Skin epidermis (tissue), 12 donors: ENCODE data around the gene TBC1D5.

Source experiments
- H3K27ac ChIP-seq, 21 experiments: fragments of 200-600 bp; sonication (generic) in 11 of 21; one replicate each; pipeline ENCODE4 v1.5.0; 2020; ENCODE audit warnings: mild to moderate bottlenecking in 3 of 21, inconsistent platforms in 2 of 21, moderate library complexity in 2 of 21
- H3K4me3 ChIP-seq, 7 experiments: fragments of 200-600 bp; sonication (generic) in 2 of 7; one replicate each; pipeline ENCODE4 v1.5.0; 2020; ENCODE audit warnings: inconsistent platforms in 2 of 7, mild to moderate bottlenecking in 2 of 7, moderate library complexity in 1 of 7

TBC1D5 gene

DNA sequence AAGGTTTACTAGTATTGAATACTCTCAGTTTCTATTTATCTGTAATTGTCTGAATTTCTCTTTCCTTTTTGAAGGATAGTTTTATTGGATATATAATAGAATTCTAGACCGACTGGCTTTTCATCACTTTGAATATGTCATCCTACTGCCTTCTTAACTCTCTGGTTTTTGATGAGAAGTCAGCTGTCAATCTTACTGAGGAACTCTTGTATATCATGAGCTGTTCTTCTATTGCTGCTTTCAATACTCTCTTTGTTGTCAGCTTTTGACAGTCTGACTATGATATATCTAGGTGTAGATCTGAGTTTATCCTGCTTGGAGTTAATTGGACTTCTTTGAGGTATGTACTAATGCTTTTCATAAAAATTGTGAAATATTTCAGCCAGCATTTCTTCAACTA lies 523.8 kb downstream of the TBC1D5 start:
- H3K4me3 ChIP-seq = no peak overlapping the region
- H3K27ac ChIP-seq = no peak overlapping the region

GRCh38 chr3:17217588-17217987 lies 524.8 kb downstream of the TBC1D5 start:
- Histone ChIP-seq H3K4me3 (no peak overlapping the region), H3K27ac (no peak overlapping the region)

GRCh38 chr3:17213102-17213501 lies 529.3 kb downstream of the TBC1D5 start:
- Histone ChIP-seq H3K27ac (no peak overlapping the region), H3K4me3 (no peak overlapping the region)

GRCh38 chr3:17207979-17208378 lies 534.5 kb downstream of the TBC1D5 start:
- Histone ChIP-seq H3K4me3 (no peak overlapping the region), H3K27ac (no peak overlapping the region)

GRCh38 chr3:17207019-17207418 lies 535.4 kb downstream of the TBC1D5 start:
- no peak overlapping the region for H3K27ac ChIP-seq
- H3K4me3 ChIP-seq = no peak overlapping the region

DNA sequence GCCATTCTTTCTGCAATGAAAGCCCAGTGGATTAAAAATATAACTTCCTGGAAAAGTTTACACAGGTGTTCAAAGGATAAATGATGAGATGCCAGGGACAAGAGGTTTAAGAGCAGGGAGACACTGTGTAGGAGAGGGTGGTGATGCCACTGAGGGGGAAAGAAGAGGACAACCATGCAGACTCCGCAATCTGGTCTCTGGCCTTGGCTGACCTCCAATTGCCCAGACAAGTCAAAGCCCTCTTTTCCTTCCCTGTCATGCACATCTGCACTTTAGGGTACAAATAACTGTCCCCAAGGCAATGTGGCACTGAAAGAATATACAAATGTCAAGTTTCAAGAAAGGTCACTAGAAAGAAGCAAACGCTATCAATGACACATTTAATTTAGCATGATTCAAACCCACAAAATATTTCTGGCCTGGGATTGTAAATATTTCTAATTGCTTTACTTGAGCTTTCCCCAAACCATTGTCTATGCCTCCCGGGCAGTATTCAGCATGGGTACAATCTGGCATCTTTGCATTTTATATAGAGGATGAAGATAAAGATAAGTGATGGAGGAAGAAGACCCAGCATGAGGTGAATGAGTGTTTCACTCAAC lies 538.3 kb downstream of the TBC1D5 start:
- Histone ChIP-seq H3K4me3 (no peak overlapping the region), H3K27ac (no peak overlapping the region)

DNA sequence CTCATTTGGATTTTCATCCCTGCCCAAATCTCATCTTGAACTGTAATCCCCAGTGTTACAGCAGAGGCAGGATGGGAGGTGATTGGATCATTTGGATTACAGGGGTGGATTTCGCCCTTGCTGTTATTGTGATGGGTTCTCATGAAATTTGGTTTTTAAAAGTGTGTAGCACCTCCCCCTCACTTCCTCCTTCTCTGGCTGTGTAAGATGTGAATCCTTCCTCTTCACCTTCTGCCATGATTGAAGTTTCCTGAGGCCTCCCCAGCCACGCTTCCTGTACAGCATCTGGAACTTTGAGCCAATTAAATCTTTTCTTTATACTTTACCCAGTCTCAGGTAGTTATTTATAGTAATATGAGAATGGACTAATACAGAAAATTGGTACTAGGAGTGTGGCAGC lies 540.9 kb downstream of the TBC1D5 start:
- no peak overlapping the region for H3K27ac ChIP-seq
- H3K4me3 ChIP-seq = no peak overlapping the region

GRCh38 chr3:17195856-17196604 lies 546.4 kb downstream of the TBC1D5 start:
- Histone ChIP-seq H3K27ac (no peak overlapping the region), H3K4me3 (no peak overlapping the region)

GRCh38 chr3:17195192-17195611 lies 547.2 kb downstream of the TBC1D5 start:
- no peak overlapping the region for H3K4me3 ChIP-seq
- no peak overlapping the region for H3K27ac ChIP-seq

- Histone ChIP-seq H3K27ac (no peak overlapping the region), H3K4me3 (no peak overlapping the region)
Measured at GRCh38 chr3:17194116-17194515, 548.3 kb downstream of the TBC1D5 start.

- H3K4me3 ChIP-seq = no peak overlapping the region
- no peak overlapping the region for H3K27ac ChIP-seq
Measured at GRCh38 chr3:17192995-17193394, 549.4 kb downstream of the TBC1D5 start.

DNA sequence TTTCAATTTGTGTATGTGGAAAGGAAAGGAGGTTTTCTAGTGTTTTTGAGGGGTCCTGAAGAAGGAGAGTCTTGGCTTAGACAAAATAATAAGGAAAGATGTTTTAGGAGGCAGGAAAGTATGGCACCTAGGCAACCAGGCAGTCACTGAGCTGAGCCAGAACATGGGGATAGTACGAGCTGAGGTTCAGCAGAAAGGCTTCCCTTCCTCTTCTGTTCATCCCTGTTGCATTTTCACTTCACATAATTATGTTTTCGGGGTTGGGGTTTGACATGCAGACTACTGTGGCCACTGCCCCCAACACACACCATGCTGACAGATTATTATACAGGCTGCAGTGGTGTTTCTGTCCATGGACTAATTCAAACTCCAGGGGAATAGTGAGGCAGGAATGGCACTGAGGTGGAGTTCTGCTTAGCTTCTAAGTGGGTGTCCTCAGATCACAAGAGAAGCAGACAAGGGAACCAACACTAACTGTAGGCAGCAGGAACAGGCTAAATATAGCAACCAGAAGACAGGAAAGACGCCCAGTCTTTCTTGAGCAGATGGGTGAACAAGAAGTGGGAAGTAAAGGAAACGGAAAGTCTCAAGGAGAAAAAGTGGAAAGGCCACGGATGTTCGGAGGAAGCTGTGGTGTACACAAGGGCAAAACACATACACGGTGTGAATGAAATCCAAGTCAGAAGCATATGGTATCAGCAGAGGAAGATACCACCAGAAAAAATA lies 551.9 kb downstream of the TBC1D5 start:
- H3K27ac ChIP-seq = no peak overlapping the region
- H3K4me3 ChIP-seq = no peak overlapping the region

DNA sequence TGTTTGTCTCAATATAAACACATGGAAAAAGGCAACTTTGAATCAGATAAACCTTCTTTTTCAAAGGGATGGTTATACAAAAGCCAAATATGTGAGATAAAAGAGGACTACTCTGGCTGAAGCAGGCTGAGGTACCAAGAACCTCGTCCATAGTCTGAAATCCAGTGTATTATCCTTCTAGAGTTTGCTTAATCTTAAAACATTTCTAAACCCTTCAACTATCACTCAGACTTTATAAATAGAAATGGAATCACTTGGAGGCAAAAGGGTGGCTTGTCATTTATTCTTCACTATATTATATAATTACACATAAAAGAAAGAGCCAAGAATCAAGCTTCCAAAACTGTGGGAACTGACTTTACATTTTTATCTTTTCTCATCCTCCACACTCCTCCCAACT lies 554.1 kb downstream of the TBC1D5 start:
- Histone ChIP-seq H3K27ac (no peak overlapping the region), H3K4me3 (no peak overlapping the region)

- Histone ChIP-seq H3K27ac (no peak overlapping the region), H3K4me3 (no peak overlapping the region)
Measured at GRCh38 chr3:17187589-17188184, 554.7 kb downstream of the TBC1D5 start.

- Histone ChIP-seq H3K4me3 (no peak overlapping the region), H3K27ac (no peak overlapping the region)
Measured at GRCh38 chr3:17183951-17184550, 558.4 kb downstream of the TBC1D5 start.

DNA sequence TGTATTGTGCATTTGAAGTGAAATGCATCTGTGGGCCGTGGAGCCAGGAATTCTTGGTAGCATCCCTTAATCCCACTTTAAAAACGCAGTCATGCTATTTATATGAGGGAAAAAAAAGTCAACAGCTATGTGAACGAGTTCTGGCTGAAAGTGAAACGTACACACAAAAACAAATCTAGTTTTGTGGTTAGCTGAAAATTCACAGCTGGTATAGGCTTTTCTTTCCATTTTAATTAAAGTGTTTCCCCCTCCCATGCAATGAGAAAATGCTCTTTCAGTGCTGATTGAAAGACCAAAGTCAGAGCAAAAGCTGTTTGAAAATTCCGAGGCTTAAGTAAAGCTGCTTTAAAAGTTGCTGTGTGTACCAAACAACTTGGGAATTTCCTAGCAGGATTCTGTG lies 560.3 kb downstream of the TBC1D5 start:
- Histone ChIP-seq H3K27ac (no peak overlapping the region), H3K4me3 (no peak overlapping the region)

DNA sequence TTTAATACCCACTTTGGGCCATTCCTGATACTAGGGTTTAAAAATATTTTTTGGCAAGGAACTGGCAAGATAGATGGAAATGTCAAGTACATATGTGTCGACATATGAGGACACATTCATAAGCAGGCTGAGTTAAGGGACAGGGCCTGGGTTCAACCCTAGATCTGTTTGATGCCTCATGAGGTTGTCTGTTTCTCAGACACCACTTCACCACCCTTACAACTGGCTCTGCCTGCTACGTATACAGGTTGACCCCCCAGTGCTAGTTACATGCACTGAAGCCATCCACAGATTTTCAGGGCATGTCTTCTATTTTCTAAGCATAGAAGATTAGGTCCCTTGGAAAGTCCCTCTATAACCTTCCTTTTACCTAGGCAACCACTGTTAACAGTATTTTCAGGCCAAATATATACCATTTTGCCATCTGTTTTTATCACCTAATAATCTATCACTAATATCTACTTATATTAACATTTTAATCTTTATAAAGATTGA lies 561.0 kb downstream of the TBC1D5 start:
- Histone ChIP-seq H3K4me3 (no peak overlapping the region), H3K27ac (no peak overlapping the region)

DNA sequence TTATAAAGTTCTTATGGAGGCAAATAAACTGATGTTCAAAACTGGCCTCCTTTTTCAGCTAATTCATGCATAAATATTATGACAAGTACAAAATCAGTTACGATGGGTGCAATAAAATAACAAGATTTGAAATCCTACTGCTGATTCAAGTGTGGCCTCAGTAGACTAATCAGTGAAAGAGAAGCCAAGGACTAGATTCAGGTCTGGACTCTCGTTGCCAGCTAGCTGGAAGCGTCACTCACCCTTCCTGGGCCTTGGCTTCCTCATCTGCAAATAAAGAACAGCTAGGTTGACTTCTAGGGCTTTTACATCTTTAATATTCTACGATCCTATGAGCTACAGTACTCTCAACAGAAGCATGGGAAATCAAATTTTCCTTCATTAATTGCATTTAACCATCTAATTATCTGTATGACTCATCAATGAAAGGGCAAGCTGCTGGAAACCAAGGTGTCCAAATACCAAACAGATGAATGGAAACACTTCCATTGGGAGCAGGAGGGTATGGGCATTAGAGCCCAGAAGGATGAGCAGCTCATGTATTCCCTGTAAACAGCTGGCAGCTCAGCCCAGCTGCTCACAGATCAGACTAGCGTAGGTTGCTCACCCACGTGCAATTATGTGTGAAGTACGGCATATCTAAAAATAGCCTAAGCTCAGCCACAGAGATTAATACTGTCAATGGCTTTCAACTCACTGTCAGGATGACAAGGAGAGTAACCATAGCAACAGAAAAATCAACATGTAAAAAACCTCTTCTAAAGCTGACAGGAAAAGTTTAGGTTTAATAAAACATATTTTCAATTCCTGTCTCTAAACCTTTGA lies 562.8 kb downstream of the TBC1D5 start:
- H3K27ac ChIP-seq = no peak overlapping the region

DNA sequence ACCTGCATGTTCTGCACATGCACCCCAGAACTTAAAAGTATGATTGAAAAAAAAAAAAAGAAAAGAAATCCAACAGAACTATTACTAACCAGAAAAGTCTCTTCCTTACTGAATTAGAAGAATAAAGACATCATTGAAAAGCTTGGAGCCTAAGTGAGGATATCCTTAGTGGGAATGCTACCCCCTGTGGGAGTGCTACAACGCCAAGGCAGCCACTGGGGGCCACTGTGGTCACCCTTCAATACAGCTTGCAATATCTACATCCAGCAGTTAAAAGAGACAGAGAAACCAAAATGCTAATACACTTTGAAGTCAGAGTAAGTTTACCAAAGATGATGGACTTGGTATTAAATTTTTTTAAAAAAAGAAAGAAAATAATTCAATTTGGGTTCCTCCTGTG lies 565.7 kb downstream of the TBC1D5 start:
- Histone ChIP-seq H3K4me3 (no peak overlapping the region), H3K27ac (no peak overlapping the region)

More for the DNA sequence above, 562.8 kb downstream of the TBC1D5 start:
- no peak overlapping the region for H3K4me3 ChIP-seq
